ENCODE measurements around the gene EEF2K.

EEF2K gene

DNA sequence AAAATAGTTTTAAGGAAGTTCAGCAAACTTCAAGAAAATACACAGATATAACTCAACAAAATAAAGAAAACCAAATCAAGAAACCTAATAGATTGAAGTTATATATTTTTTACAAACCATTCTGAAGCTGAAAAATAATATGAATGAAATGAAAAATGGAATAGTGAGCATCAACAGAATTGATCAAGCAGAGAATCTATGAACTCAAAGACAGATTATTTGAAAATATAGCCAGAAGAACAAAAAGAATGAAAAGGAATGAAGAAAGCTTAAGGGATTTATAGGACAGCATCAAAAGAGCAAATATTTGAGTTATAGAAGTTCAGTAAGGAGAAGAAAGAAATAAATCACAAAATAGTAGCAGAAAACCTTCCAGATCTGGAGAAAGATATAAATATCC, 130.5 kb downstream of the EEF2K start:
- TF ChIP-seq GATA1 (IDR thresholded peaks at IDR 0.05; ENCODE audit: low read depth, low read length) (no peak), POLR2A (IDR thresholded peaks at IDR 0.05; ENCODE audit: low read length) (no peak)
- DNase-seq: no peak

DNA sequence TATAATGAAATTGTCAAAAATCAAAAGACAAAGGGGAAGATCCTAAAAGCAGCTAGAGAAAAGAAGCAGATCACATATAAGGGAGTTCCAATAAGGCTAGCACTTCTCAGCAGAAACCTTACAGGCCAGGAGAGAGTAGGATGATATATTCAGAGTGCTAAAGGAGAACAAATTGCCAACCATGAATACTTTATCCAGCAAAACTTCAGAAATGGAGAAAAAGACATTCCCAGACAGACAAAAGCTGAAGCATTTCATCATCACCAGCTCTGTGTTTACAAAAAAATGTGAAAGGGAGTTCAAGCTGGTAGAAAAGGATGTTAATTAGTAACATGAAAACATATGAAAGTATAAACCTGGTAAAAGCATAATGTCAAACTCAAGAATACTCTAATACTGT, 131.0 kb downstream of the EEF2K start:
- no peak for DNase-seq
- TF ChIP-seq GATA1 (IDR thresholded peaks at IDR 0.05; ENCODE audit: low read depth, low read length) (no peak), POLR2A (IDR thresholded peaks at IDR 0.05; ENCODE audit: low read length) (no peak)

DNA sequence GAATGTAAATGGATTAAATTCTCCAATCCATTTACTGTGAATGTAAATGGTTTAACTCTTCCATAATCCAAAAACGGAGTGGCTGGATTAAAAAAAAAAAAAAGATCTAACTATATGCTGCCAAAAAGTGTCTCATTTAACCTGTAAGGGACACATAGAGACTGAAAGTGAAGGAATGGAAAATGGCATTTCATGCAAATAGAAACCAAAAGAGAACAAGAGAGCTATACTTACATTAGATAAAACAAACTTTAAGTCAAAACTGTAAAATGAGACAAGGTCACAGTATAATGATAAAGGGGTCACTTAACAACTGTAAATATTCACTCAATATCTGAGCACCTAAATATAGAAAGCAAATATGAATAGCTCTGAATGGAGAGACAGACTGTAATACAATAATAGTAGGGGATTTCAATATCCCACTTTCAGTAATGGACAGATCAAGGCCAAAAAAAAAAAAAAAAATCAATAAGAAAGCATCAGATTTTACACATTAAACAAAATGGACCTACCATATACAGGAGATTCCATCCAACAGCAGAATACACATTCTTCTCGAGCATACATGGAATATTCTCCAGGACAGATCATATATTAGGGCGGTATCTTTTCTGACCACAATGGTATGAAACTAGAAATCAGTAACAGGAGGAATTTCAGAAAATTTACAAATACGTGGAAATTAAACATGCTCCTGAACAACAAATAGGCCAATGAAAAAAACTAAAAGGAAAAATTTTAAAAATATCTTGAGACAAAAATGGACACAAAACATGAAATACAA, 132.0 kb downstream of the EEF2K start:
- TF ChIP-seq GATA1 (IDR thresholded peaks at IDR 0.05; ENCODE audit: low read depth, low read length) (no peak), POLR2A (IDR thresholded peaks at IDR 0.05; ENCODE audit: low read length) (no peak)
- DNase-seq: no peak
